ENCODE measurements around the gene CCDC50. TPM values are rescaled to one million over a fixed set of nuclear protein-coding genes. Genes with fewer than 3 reads are reported as not detected.

Gene CCDC50
- total RNA-seq, 2 experiments from 2014 or later: 22.0 to 23.1 TPM

- no peaks in the 10 kb centered on the region for H3K27me3 Mint-ChIP-seq
- no peak overlapping the region for H3K4me3 Mint-ChIP-seq
- H3K4me1 Mint-ChIP-seq: no peaks in the 10 kb centered on the region
Measured at GRCh38 chr3:191412759-191413158, 83.6 kb downstream of the CCDC50 start.

GRCh38 chr3:191414286-191414685, 85.1 kb downstream of the CCDC50 start:
- Mint-ChIP-seq H3K27ac (no peak overlapping the region), H3K27me3 (no peaks in the 10 kb centered on the region), H3K4me1 (no peaks in the 10 kb centered on the region), H3K4me3 (no peak overlapping the region), H3K36me3 (ENCODE audit: low read depth) (no peaks in the 10 kb centered on the region), H3K9me3 (no peaks in the 10 kb centered on the region)
- CTCF ChIA-PET: no interaction called here
- POLR2A ChIA-PET: no interaction called here
- DNase-seq: no peak

More at GRCh38 chr3:191412759-191413158, 83.6 kb downstream of the CCDC50 start:
- Mint-ChIP-seq H3K9me3 (no peaks in the 10 kb centered on the region), H3K36me3 (ENCODE audit: low read depth) (no peaks in the 10 kb centered on the region), H3K27ac (no peak overlapping the region)
- POLR2A ChIA-PET: no interaction called here
- CTCF ChIA-PET: no interaction called here
- DNase-seq: no peak

GRCh38 chr3:191414732-191415131, 85.5 kb downstream of the CCDC50 start:
- H3K9me3 Mint-ChIP-seq: no peaks in the 10 kb centered on the region
- ChIA-PET CTCF (no interaction called here), POLR2A (no interaction called here)
- H3K27ac Mint-ChIP-seq: no peak overlapping the region
- no peak overlapping the region for H3K4me3 Mint-ChIP-seq
- no peak for DNase-seq
- no peaks in the 10 kb centered on the region for H3K4me1 Mint-ChIP-seq
- H3K36me3 Mint-ChIP-seq (ENCODE audit: low read depth): no peaks in the 10 kb centered on the region
- no peaks in the 10 kb centered on the region for H3K27me3 Mint-ChIP-seq

- H3K9me3 Mint-ChIP-seq: no peaks in the 10 kb centered on the region
- CTCF ChIA-PET: no interaction called here
Measured at GRCh38 chr3:191415566-191415965, 86.4 kb downstream of the CCDC50 start.

GRCh38 chr3:191417457-191417729, 88.2 kb downstream of the CCDC50 start:
- Mint-ChIP-seq H3K27me3 (no peaks in the 10 kb centered on the region), H3K4me3 (no peak overlapping the region), H3K27ac (no peak overlapping the region), H3K36me3 (ENCODE audit: low read depth) (no peaks in the 10 kb centered on the region), H3K4me1 (no peaks in the 10 kb centered on the region), H3K9me3 (no peaks in the 10 kb centered on the region)
- POLR2A ChIA-PET: no interaction called here
- CTCF ChIA-PET: no interaction called here
- DNase-seq: no peak

More at GRCh38 chr3:191415566-191415965, 86.4 kb downstream of the CCDC50 start:
- POLR2A ChIA-PET: no interaction called here
- DNase-seq: no peak
- no peaks in the 10 kb centered on the region for H3K4me1 Mint-ChIP-seq
- H3K4me3 Mint-ChIP-seq: no peak overlapping the region
- no peak overlapping the region for H3K27ac Mint-ChIP-seq
- H3K27me3 Mint-ChIP-seq: no peaks in the 10 kb centered on the region
- H3K36me3 Mint-ChIP-seq (ENCODE audit: low read depth): no peaks in the 10 kb centered on the region

- Mint-ChIP-seq H3K4me3 (no peak overlapping the region), H3K27me3 (no peaks in the 10 kb centered on the region), H3K9me3 (no peaks in the 10 kb centered on the region), H3K27ac (no peak overlapping the region), H3K4me1 (no peaks in the 10 kb centered on the region), H3K36me3 (ENCODE audit: low read depth) (no peaks in the 10 kb centered on the region)
- ChIA-PET CTCF (no interaction called here), POLR2A (no interaction called here)
- DNase-seq: no peak
Measured at GRCh38 chr3:191420771-191421170, 91.6 kb downstream of the CCDC50 start.

- Mint-ChIP-seq H3K4me3 (no peak overlapping the region), H3K4me1 (no peaks in the 10 kb centered on the region), H3K27me3 (no peaks in the 10 kb centered on the region), H3K9me3 (no peaks in the 10 kb centered on the region), H3K27ac (no peak overlapping the region), H3K36me3 (ENCODE audit: low read depth) (no peaks in the 10 kb centered on the region)
- no peak for DNase-seq
- ChIA-PET POLR2A (no interaction called here), CTCF (no interaction called here)
Measured at GRCh38 chr3:191424881-191425280, 95.7 kb downstream of the CCDC50 start.

GRCh38 chr3:191425322-191425734, 96.1 kb downstream of the CCDC50 start:
- Mint-ChIP-seq H3K4me1 (no peaks in the 10 kb centered on the region), H3K27me3 (no peaks in the 10 kb centered on the region), H3K36me3 (ENCODE audit: low read depth) (no peaks in the 10 kb centered on the region), H3K27ac (no peak overlapping the region), H3K4me3 (no peak overlapping the region), H3K9me3 (no peaks in the 10 kb centered on the region)
- POLR2A ChIA-PET: no interaction called here
- no peak for DNase-seq
- CTCF ChIA-PET: no interaction called here

GRCh38 chr3:191426311-191426710, 97.1 kb downstream of the CCDC50 start:
- no peaks in the 10 kb centered on the region for H3K4me1 Mint-ChIP-seq
- ChIA-PET POLR2A (no interaction called here), CTCF (no interaction called here)
- H3K27ac Mint-ChIP-seq: no peak overlapping the region
- no peak overlapping the region for H3K4me3 Mint-ChIP-seq
- DNase-seq: no peak
- H3K9me3 Mint-ChIP-seq: no peaks in the 10 kb centered on the region
- H3K27me3 Mint-ChIP-seq: no peaks in the 10 kb centered on the region
- H3K36me3 Mint-ChIP-seq (ENCODE audit: low read depth): no peaks in the 10 kb centered on the region

GRCh38 chr3:191428177-191428576, 99.0 kb downstream of the CCDC50 start:
- ChIA-PET CTCF (no interaction called here), POLR2A (no interaction called here)
- Mint-ChIP-seq H3K27me3 (no peaks in the 10 kb centered on the region), H3K4me3 (no peak overlapping the region), H3K4me1 (no peaks in the 10 kb centered on the region), H3K27ac (no peak overlapping the region), H3K36me3 (ENCODE audit: low read depth) (no peaks in the 10 kb centered on the region), H3K9me3 (no peaks in the 10 kb centered on the region)
- no peak for DNase-seq

GRCh38 chr3:191430103-191430502, 100.9 kb downstream of the CCDC50 start:
- no peaks in the 10 kb centered on the region for H3K36me3 Mint-ChIP-seq (ENCODE audit: low read depth)
- no peaks in the 10 kb centered on the region for H3K27me3 Mint-ChIP-seq
- no peak for DNase-seq
- no peaks in the 10 kb centered on the region for H3K9me3 Mint-ChIP-seq
- H3K4me3 Mint-ChIP-seq: no peak overlapping the region
- ChIA-PET CTCF (no interaction called here), POLR2A (no interaction called here)
- H3K4me1 Mint-ChIP-seq: no peaks in the 10 kb centered on the region
- H3K27ac Mint-ChIP-seq: no peak overlapping the region

- Mint-ChIP-seq H3K36me3 (ENCODE audit: low read depth) (no peaks in the 10 kb centered on the region), H3K27ac (no peak overlapping the region), H3K4me1 (no peaks in the 10 kb centered on the region), H3K4me3 (no peak overlapping the region), H3K9me3 (no peaks in the 10 kb centered on the region), H3K27me3 (peaks cover 3% of the 10 kb centered on the region)
- DNase-seq: no peak
- CTCF ChIA-PET: no interaction called here
- POLR2A ChIA-PET: no interaction called here
Measured at GRCh38 chr3:191431160-191431822, 102.1 kb downstream of the CCDC50 start.

- no peak for DNase-seq
- Mint-ChIP-seq H3K27me3 (peaks cover 4% of the 10 kb centered on the region), H3K9me3 (no peaks in the 10 kb centered on the region), H3K4me1 (no peaks in the 10 kb centered on the region), H3K4me3 (no peak overlapping the region), H3K36me3 (ENCODE audit: low read depth) (no peaks in the 10 kb centered on the region), H3K27ac (no peak overlapping the region)
- ChIA-PET CTCF (no interaction called here), POLR2A (no interaction called here)
Measured at GRCh38 chr3:191432162-191432561, 103.0 kb downstream of the CCDC50 start.

GRCh38 chr3:191434024-191434423, 104.8 kb downstream of the CCDC50 start:
- POLR2A ChIA-PET: no interaction called here
- Mint-ChIP-seq H3K27me3 (peaks cover 4% of the 10 kb centered on the region), H3K4me1 (no peaks in the 10 kb centered on the region), H3K36me3 (ENCODE audit: low read depth) (no peaks in the 10 kb centered on the region), H3K4me3 (no peak overlapping the region), H3K27ac (no peak overlapping the region), H3K9me3 (no peaks in the 10 kb centered on the region)
- CTCF ChIA-PET: no interaction called here
- no peak for DNase-seq
